HCT116 (cell line): ENCODE measurements around the gene TBC1D22B.

Source experiments
- CTCF ChIP-seq, 3 experiments: fragments of 200-600 bp in 1 of 3; sonication (generic) in 1 of 3; IDR thresholded peaks in 2 of 3; conservative IDR thresholded peaks in 1 of 3; 2 replicates each; pipeline ENCODE4 v1.5.1; 2012 to 2017; ENCODE audit warnings: low read depth in 2 of 3, low read length in 2 of 3, antibody characterized with exemption in 1 of 3, borderline replicate concordance in 1 of 3, control low read depth in 1 of 3, mild to moderate bottlenecking in 1 of 3, mixed read lengths in 1 of 3, mixed run types in 1 of 3, moderate library complexity in 1 of 3; ENCODE audit not compliant: insufficient read depth in 1 of 3
- JUND ChIP-seq: IDR thresholded peaks from 2 replicates; pipeline ENCODE4 v1.6.1; 2012
- RAD21 ChIP-seq: IDR thresholded peaks from 2 replicates; pipeline ENCODE4 v1.6.1; 2012; ENCODE audit warnings: low read depth, mild to moderate bottlenecking
- SP1 ChIP-seq: IDR thresholded peaks from 2 replicates; pipeline ENCODE4 v1.6.1; 2012; ENCODE audit warnings: low read depth

GRCh38 chr6:37303091-37303660 is 45.6 kb downstream of the TBC1D22B start:
- no peak for TF ChIP-seq CTCF (IDR thresholded peaks at IDR 0.05 in 2 of 3, conservative IDR thresholded peaks at IDR 0.05 in 1 of 3; ENCODE audit: borderline replicate concordance in 1 of 3, insufficient read depth in 1 of 3, low read depth in 2 of 3, low read length in 2 of 3)
- TF ChIP-seq SP1 = no peak
- no peak for TF ChIP-seq RAD21
- TF ChIP-seq JUND = no peak
